Psoas muscle (tissue), 8 donors: ENCODE data around the gene HAS3. TPM values are rescaled to one million over a fixed set of nuclear protein-coding genes. Genes with fewer than 3 reads are reported as not detected.
"Not testable (repeated sequence)": the region's sequence is repeated elsewhere in the genome, so short reads cannot be mapped to it uniquely, and the experiment has no call there.

Source experiments
- ATAC-seq, 4 donors: fragments of 200-7000 bp; cut with Tn5 transposase; one replicate each; pipeline ENCODE4 v1.9.1; 2020; ENCODE audit warnings: moderate library complexity in 3 of 4, mild to moderate bottlenecking in 2 of 4
- DNase-seq, 2 donors: peaks; one replicate each; pipeline ENCODE4 v3.0.0-alpha.2; 2020
- H3K27ac ChIP-seq: fragments of 200-600 bp; one replicate; pipeline ENCODE4 v1.8.0; 2022
- H3K27me3 ChIP-seq, 3 donors: fragments of 200-600 bp in 1 of 3; one replicate each; pipeline versions ENCODE4 v1.6.1 to v1.8.0; 2013 to 2022; ENCODE audit warnings: low read length in 2 of 3, mild to moderate bottlenecking in 2 of 3, moderate library complexity in 1 of 3; ENCODE audit not compliant: insufficient read depth in 3 of 3
- H3K36me3 ChIP-seq, 2 donors: fragments of 200-600 bp in 1 of 2; one replicate each; pipeline versions ENCODE4 v1.6.1 to v1.8.0; 2013 to 2022; ENCODE audit warnings: low read depth in 1 of 2, mild to moderate bottlenecking in 1 of 2, moderate library complexity in 1 of 2; ENCODE audit not compliant: insufficient read depth in 1 of 2
- H3K4me1 ChIP-seq: fragments of 200-600 bp; one replicate; pipeline ENCODE4 v1.8.0; 2022
- H3K4me3 ChIP-seq: fragments of 200-600 bp; one replicate; pipeline ENCODE4 v1.8.0; 2022; ENCODE audit warnings: mild to moderate bottlenecking
- H3K9me3 ChIP-seq: fragments of 200-600 bp; one replicate; pipeline ENCODE4 v1.8.0; 2022
- CTCF ChIP-seq: fragments of 200-600 bp; IDR thresholded peaks from one replicate; pipeline ENCODE4 v1.8.0; 2022; ENCODE audit warnings: antibody characterized with exemption
- WGBS, 3 donors: extraction: QIAGEN DNeasy Blood & Tissue Kit; methylation state at CpG; one replicate each; pipeline versions ENCODE4 v1.1.6 to v1.1.7; 2013; 5-methylcytosine and 5-hydroxymethylcytosine counted together
- intact Hi-C, 2 donors: fragments of 100-400 bp; cut with DNase I; formaldehyde crosslinking; loops; one replicate each; pipeline versions ENCODE4 v1.11.0 to v1.14.2; 2022
- polyA plus RNA-seq, 3 donors: library from polyadenylated mRNA; stranded (reverse); fragments of 200-250 nt; gene quantifications; one replicate each; pipeline ENCODE4 v1.2.3, GENCODE V29; 2013
- total RNA-seq, 4 donors: library from RNA; stranded (reverse); fragmentation: NEBNext Ultra II Directional in 2 of 4; extraction: Animal tissue kit (Norgen Biotek cat#: 25700) in 2 of 4; gene quantifications; one replicate each; pipeline versions ENCODE4 v1.2.1 to v1.2.4, GENCODE V29; 2021 to 2023
- donor health status: healthy with polysubstance abuse.
- donor health status: DM: no; HTN: no; CAD: no; lungs with moderate emphysema.
- donor health status: Bipolar disorder and iron deficiency.
- donor health status: healthy.
- donor health status: DM: yes; HTN: yes; CAD: no.
- donor health status: DM: no; HTN: no; CAD: no.
- donor health status: DM: no; HTN: no; CAD: no.
- donor health status: DM: yes; HTN: yes; CAD: no.

HAS3 gene
- total and polyA plus RNA-seq, 7 donors = 0.40 to 1.8 (median 0.86) TPM

GRCh38 chr16:69120096-69120664, 14.7 kb downstream of the HAS3 start:
- DNase-seq (no peak), ATAC-seq (no peak)
- intact Hi-C loops = loop anchor here in 1 of 2 donors (10.0 kb wide), 1 partner anchor 595 kb away; no protein-coding TSS in a partner anchor
- Histone ChIP-seq H3K27ac (no peak overlapping the region), H3K4me3 (no peak overlapping the region), H3K9me3 (no peaks in the 10 kb centered on the region), H3K27me3 (no peaks in the 10 kb centered on the region), H3K4me1 (peaks cover 3% of the 10 kb centered on the region), H3K36me3 (peaks cover 0 to 47% of the 10 kb centered on the region in 2 donors)
- WGBS, 3 donors = 91 to 96% (median 94%) methylated on average over 19 of the region's 19 CpGs
- no peak for TF ChIP-seq CTCF

- no peaks in the 10 kb centered on the region for H3K9me3 ChIP-seq
Measured at GRCh38 chr16:69123910-69124309, 18.5 kb downstream of the HAS3 start.

GRCh38 chr16:69124406-69124805, 19.0 kb downstream of the HAS3 start:
- peaks cover 0 to 30% of the 10 kb centered on the region in 2 donors for H3K36me3 ChIP-seq
- H3K9me3 ChIP-seq, H3K27ac ChIP-seq, DNase-seq, H3K27me3 ChIP-seq, H3K4me3 ChIP-seq, H3K4me1 ChIP-seq: not testable (repeated sequence)
- ATAC-seq = peak in 1 of 4 donors; percentile 19
- intact Hi-C loops = loop anchor here (1.0 to 10.0 kb wide), 3 partner anchors 222 to 600 kb away; no protein-coding TSS in a partner anchor
- WGBS, 3 donors = 90 to 94% (median 94%) methylated on average over 8 of the region's 8 CpGs

More at GRCh38 chr16:69123910-69124309, 18.5 kb downstream of the HAS3 start:
- Histone ChIP-seq H3K27me3 (no peaks in the 10 kb centered on the region), H3K27ac (no peak overlapping the region), H3K4me1 (peaks cover under 1% of the 10 kb centered on the region), H3K4me3 (no peak overlapping the region), H3K36me3 (peaks cover 0 to 32% of the 10 kb centered on the region in 2 donors)
- no peak for DNase-seq
- peak; percentile 44 to 74 (median 54) for ATAC-seq
- intact Hi-C loops = loop anchor here (1.0 to 10.0 kb wide), 3 partner anchors 221 to 599 kb away; no protein-coding TSS in a partner anchor
- WGBS, 3 donors = 85 to 87% (median 86%) methylated on average over 3 of the region's 3 CpGs
- peak; percentile 69 for TF ChIP-seq CTCF

GRCh38 chr16:69124961-69125360, 19.5 kb downstream of the HAS3 start:
- not testable (repeated sequence) for H3K4me1 ChIP-seq, ATAC-seq, H3K27ac ChIP-seq, DNase-seq, H3K27me3 ChIP-seq, H3K4me3 ChIP-seq, H3K9me3 ChIP-seq
- 94 to 96% (median 95%) methylated on average over 14 of the region's 14 CpGs for WGBS, 3 donors
- H3K36me3 ChIP-seq = peaks cover 0 to 25% of the 10 kb centered on the region in 2 donors
- intact Hi-C loops = loop anchor here (1.0 to 10.0 kb wide), 4 partner anchors 222 to 600 kb away; partner anchors contain the start of gene TANGO6 (in 1 of the 2)

- Histone ChIP-seq H3K36me3 (peaks cover 0 to 12% of the 10 kb centered on the region in 2 donors), H3K9me3 (no peaks in the 10 kb centered on the region), H3K4me1 (peaks cover 6% of the 10 kb centered on the region), H3K27ac (no peak overlapping the region), H3K27me3 (no peaks in the 10 kb centered on the region), H3K4me3 (no peak overlapping the region)
- TF ChIP-seq CTCF = no peak
- no peak for ATAC-seq
- no peak for DNase-seq
- 70 to 74% (median 72%) methylated on average over 3 of the region's 3 CpGs for WGBS, 3 donors
- intact Hi-C loops = loop anchor here (5.0 to 10.0 kb wide), 2 partner anchors 284 to 601 kb away; partner anchors contain the start of gene TANGO6 (in 1 of the 2)
Measured at GRCh38 chr16:69126221-69126620, 20.8 kb downstream of the HAS3 start.

GRCh38 chr16:69126801-69127200, 21.3 kb downstream of the HAS3 start:
- H3K27ac ChIP-seq, H3K27me3 ChIP-seq, H3K4me1 ChIP-seq, DNase-seq, H3K9me3 ChIP-seq, ATAC-seq, H3K4me3 ChIP-seq, H3K36me3 ChIP-seq: not testable (repeated sequence)
- WGBS, 3 donors = 92 to 95% (median 94%) methylated on average over 10 of the region's 10 CpGs
- intact Hi-C loops = loop anchor here (5.0 to 10.0 kb wide), 2 partner anchors 284 to 602 kb away; partner anchors contain the start of gene TANGO6 (in 1 of the 2)
